ENCODE results near the gene TEX22.

DNA sequence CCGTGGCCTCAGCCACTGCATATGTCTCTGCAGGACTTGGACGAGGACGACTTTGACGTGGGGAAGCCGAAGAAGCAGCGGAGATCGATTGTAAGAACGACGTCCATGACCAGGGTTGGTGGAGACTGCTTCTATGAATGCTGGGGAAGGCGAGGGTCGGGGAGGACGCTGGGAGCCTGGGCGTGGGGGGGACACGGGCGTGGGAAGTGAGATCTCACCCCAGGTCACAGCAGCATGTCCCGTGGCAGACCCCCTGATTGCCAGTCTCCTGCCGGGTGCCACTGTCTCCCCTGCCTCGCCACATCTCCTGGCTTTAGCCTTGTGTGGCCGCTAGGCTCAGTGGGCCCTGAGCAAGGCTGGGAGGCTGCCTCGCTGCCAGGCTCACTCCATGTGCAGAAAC, 29.9 kb upstream of the TEX22 start:
- TF ChIP-seq, protein P1, sequence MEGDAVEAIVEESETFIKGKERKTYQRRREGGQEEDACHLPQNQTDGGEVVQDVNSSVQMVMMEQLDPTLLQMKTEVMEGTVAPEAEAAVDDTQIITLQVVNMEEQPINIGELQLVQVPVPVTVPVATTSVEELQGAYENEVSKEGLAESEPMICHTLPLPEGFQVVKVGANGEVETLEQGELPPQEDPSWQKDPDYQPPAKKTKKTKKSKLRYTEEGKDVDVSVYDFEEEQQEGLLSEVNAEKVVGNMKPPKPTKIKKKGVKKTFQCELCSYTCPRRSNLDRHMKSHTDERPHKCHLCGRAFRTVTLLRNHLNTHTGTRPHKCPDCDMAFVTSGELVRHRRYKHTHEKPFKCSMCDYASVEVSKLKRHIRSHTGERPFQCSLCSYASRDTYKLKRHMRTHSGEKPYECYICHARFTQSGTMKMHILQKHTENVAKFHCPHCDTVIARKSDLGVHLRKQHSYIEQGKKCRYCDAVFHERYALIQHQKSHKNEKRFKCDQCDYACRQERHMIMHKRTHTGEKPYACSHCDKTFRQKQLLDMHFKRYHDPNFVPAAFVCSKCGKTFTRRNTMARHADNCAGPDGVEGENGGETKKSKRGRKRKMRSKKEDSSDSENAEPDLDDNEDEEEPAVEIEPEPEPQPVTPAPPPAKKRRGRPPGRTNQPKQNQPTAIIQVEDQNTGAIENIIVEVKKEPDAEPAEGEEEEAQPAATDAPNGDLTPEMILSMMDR (IDR thresholded peaks at IDR 0.05), result no peak
- TF ChIP-seq POLR2A (IDR thresholded peaks at IDR 0.05), result no peak

Measured in lower leg skin (tissue), 3 donors.